Endothelial cell (in vitro differentiated cells): ENCODE results near the gene PSMD7. TPM values are rescaled to one million over a fixed set of nuclear protein-coding genes. Genes with fewer than 3 reads are reported as not detected.
A peak's percentile ranks its signal among the peaks of the same experiment; 100 is the strongest.

Experiments used
- DNase-seq: peaks from one replicate; pipeline ENCODE4 v3.0.0; 2021; ENCODE audit warnings: low spot score
- H3K27ac Mint-ChIP-seq: one replicate; pipeline ENCODE4 v1.8.0; 2021; ENCODE audit warnings: mixed read lengths, inconsistent platforms; ENCODE audit not compliant: unreplicated experiment
- H3K27me3 Mint-ChIP-seq: one replicate; pipeline ENCODE4 v1.8.0; 2021; ENCODE audit warnings: mild to moderate bottlenecking, moderate library complexity, mixed read lengths, inconsistent platforms; ENCODE audit not compliant: unreplicated experiment
- H3K36me3 Mint-ChIP-seq: one replicate; pipeline ENCODE4 v1.8.0; 2021; ENCODE audit warnings: mild to moderate bottlenecking, low read depth, mixed read lengths, inconsistent platforms; ENCODE audit not compliant: unreplicated experiment
- H3K4me1 Mint-ChIP-seq: one replicate; pipeline ENCODE4 v1.8.0; 2021; ENCODE audit warnings: mild to moderate bottlenecking, mixed read lengths, inconsistent platforms; ENCODE audit not compliant: unreplicated experiment
- H3K4me3 Mint-ChIP-seq: one replicate; pipeline ENCODE4 v1.8.0; 2021; ENCODE audit warnings: mild to moderate bottlenecking, mixed read lengths, inconsistent platforms; ENCODE audit not compliant: unreplicated experiment
- H3K9me3 Mint-ChIP-seq: one replicate; pipeline ENCODE4 v1.8.0; 2021; ENCODE audit warnings: mixed read lengths, inconsistent platforms; ENCODE audit not compliant: unreplicated experiment
- total RNA-seq: library from RNA; stranded (reverse); fragmentation: NEBNext Ultra II Directional; extraction: Animal tissue kit (Norgen Biotek cat#: 25700); gene quantifications from one replicate; pipeline ENCODE4 v1.2.1, GENCODE V29; 2021; ENCODE audit not compliant: unreplicated experiment
- TF ChIP-seq, protein P1 (sequence below): fragments of 200-600 bp; sonication (generic); IDR thresholded peaks from one replicate; pipeline ENCODE4 v1.5.0; 2021; ENCODE audit warnings: antibody characterized with exemption; ENCODE audit not compliant: unreplicated experiment

Gene PSMD7
- total RNA-seq, 1 donor from 2014 or later, result 82.4 TPM

DNA sequence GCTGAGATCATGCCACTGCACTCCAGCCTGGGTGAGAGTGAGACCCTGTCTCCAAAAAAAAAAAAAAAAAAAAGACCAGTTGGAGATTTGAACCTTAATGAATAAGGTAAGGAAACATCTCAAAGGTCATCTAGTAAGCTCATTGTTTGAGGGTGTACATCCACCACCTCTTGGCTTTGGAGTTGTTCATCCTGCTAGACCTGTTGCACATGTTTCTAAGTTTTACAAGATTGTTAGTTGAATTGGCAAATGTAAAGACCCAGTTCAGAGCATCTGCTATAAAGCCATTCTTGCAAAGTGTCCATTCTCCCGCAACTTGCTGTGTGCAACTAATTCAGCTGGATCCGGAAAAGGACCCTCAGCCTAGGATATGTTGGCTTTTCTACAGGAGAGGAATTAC lies 1.5 kb downstream of the PSMD7 start:
- peaks cover 7% of the 10 kb centered on the region for H3K27me3 Mint-ChIP-seq
- TF ChIP-seq, protein P1, sequence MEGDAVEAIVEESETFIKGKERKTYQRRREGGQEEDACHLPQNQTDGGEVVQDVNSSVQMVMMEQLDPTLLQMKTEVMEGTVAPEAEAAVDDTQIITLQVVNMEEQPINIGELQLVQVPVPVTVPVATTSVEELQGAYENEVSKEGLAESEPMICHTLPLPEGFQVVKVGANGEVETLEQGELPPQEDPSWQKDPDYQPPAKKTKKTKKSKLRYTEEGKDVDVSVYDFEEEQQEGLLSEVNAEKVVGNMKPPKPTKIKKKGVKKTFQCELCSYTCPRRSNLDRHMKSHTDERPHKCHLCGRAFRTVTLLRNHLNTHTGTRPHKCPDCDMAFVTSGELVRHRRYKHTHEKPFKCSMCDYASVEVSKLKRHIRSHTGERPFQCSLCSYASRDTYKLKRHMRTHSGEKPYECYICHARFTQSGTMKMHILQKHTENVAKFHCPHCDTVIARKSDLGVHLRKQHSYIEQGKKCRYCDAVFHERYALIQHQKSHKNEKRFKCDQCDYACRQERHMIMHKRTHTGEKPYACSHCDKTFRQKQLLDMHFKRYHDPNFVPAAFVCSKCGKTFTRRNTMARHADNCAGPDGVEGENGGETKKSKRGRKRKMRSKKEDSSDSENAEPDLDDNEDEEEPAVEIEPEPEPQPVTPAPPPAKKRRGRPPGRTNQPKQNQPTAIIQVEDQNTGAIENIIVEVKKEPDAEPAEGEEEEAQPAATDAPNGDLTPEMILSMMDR, result no peak
- peaks cover 14% of the 10 kb centered on the region for H3K36me3 Mint-ChIP-seq
- no peak overlapping the region for H3K27ac Mint-ChIP-seq
- no peaks in the 10 kb centered on the region for H3K9me3 Mint-ChIP-seq
- DNase-seq, result no peak
- H3K4me1 Mint-ChIP-seq, result peaks cover 12% of the 10 kb centered on the region
- peak overlapping the region; percentile 90 for H3K4me3 Mint-ChIP-seq

DNA sequence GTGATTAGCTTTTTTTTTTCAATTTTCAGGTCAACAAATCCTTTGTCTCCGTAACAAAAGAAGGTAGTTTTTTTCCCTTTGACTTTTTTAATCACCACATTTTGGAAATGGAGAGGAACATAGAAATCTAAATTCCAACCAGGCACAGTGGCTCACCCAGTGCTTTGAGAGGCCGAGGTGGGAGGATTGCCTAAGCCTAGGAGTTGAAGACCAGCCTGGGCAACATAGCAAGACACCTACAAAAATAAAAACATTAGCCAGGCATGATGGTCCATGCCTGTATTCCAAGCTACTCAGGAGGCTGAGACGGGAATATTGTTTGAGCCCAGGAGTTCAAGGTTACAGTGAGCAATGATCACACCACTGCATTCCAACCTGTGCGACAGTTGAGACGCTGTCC lies 5.7 kb downstream of the PSMD7 start:
- DNase-seq, result no peak
- H3K4me3 Mint-ChIP-seq, result no peak overlapping the region
- no peak overlapping the region for H3K27ac Mint-ChIP-seq
- H3K27me3 Mint-ChIP-seq, result no peaks in the 10 kb centered on the region
- peaks cover 40% of the 10 kb centered on the region for H3K36me3 Mint-ChIP-seq
- peaks cover 2% of the 10 kb centered on the region for H3K4me1 Mint-ChIP-seq
- TF ChIP-seq, protein P1, result no peak
- no peaks in the 10 kb centered on the region for H3K9me3 Mint-ChIP-seq

DNA sequence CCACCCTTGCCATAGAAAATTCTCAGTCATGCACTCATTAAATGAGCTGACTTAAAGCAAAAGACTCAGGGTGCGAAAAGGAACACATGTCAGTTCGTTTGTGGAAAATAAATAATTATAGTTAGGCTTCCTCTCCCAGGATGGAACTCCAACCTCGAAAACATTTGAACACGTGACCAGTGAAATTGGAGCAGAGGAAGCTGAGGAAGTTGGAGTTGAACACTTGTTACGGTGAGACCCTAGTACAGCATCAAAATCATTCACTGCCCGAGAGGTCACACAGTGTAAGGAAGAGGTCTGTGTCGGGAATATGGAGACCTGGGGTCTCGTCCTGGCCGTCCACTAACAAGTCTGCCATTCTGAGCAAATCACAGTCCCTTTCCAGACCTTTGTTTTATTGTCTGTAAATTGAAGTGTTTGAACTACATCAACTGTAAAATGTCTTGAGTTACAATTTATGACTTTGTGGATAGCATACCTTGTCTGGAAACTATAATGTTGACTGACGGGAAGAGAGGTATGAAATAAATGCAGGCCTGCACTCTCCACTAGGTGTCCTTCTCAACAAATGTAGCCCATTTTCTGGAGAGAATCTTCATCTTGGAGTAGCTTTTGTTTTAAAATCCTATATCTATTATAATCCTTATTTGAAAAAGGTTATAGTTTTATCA lies 7.7 kb downstream of the PSMD7 start:
- no peaks in the 10 kb centered on the region for H3K9me3 Mint-ChIP-seq
- no peak overlapping the region for H3K4me3 Mint-ChIP-seq
- no peak for DNase-seq
- no peak overlapping the region for H3K27ac Mint-ChIP-seq
- no peaks in the 10 kb centered on the region for H3K27me3 Mint-ChIP-seq
- TF ChIP-seq, protein P1, result no peak
- no peaks in the 10 kb centered on the region for H3K4me1 Mint-ChIP-seq
- H3K36me3 Mint-ChIP-seq, result peaks cover 41% of the 10 kb centered on the region

DNA sequence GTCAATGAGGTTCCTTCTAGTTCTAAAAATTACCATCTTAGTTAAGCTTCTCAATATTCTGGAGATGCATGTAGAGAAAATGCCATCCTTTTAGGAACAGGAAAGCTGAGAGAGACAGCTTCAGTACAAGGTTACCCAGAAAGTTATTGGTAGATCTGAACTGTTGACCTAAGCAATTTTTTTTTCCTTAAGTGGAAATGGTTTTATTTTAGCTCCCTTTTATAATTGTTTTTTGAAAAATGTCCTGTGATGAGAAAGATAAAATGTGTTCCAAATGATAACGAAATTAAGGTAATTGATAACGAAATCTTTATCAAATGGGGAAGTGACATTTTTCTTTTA lies 8.2 kb downstream of the PSMD7 start:
- peaks cover 41% of the 10 kb centered on the region for H3K36me3 Mint-ChIP-seq
- H3K27ac Mint-ChIP-seq, result no peak overlapping the region
- TF ChIP-seq, protein P1, result no peak
- DNase-seq, result no peak
- H3K27me3 Mint-ChIP-seq, result peaks cover 2% of the 10 kb centered on the region
- H3K4me3 Mint-ChIP-seq, result no peak overlapping the region
- no peaks in the 10 kb centered on the region for H3K4me1 Mint-ChIP-seq
- no peaks in the 10 kb centered on the region for H3K9me3 Mint-ChIP-seq

DNA sequence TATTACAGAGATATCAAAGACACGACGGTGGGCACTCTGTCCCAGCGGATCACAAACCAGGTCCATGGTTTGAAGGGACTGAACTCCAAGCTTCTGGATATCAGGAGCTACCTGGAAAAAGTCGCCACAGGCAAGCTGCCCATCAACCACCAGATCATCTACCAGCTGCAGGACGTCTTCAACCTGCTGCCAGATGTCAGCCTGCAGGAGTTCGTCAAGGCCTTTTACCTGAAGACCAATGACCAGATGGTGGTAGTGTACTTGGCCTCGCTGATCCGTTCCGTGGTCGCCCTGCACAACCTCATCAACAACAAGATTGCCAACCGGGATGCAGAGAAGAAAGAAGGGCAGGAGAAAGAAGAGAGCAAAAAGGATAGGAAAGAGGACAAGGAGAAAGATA lies 8.7 kb downstream of the PSMD7 start:
- Mint-ChIP-seq H3K36me3 (peaks cover 41% of the 10 kb centered on the region), H3K4me3 (no peak overlapping the region)
- TF ChIP-seq, protein P1, result no peak

More for the DNA sequence above, 8.7 kb downstream of the PSMD7 start:
- Mint-ChIP-seq H3K27ac (no peak overlapping the region), H3K27me3 (peaks cover 2% of the 10 kb centered on the region), H3K4me1 (no peaks in the 10 kb centered on the region), H3K9me3 (no peaks in the 10 kb centered on the region)
- DNase-seq, result no peak
